Measurements from ENCODE around the gene PLXNA4.

DNA sequence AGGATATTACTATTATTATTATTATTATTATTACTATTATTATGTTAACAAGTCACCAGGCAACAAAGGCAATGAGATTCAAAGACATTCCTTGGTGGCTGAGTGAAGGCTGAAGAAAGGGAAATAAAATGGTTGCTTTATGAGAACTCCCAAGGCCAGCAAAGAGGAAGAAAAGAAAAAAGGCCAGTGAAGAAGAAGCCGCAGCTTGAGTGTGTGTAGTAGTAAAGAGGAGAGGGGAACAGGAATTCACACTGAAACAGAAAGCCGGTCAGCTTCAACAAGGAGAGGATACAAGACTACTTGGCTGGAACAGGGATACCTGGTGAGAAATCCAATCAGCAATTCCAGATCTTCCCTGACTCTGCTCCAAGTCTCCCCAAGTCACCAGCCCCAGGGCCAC lies 42.4 kb downstream of the PLXNA4 start:
- TF ChIP-seq, protein P1, sequence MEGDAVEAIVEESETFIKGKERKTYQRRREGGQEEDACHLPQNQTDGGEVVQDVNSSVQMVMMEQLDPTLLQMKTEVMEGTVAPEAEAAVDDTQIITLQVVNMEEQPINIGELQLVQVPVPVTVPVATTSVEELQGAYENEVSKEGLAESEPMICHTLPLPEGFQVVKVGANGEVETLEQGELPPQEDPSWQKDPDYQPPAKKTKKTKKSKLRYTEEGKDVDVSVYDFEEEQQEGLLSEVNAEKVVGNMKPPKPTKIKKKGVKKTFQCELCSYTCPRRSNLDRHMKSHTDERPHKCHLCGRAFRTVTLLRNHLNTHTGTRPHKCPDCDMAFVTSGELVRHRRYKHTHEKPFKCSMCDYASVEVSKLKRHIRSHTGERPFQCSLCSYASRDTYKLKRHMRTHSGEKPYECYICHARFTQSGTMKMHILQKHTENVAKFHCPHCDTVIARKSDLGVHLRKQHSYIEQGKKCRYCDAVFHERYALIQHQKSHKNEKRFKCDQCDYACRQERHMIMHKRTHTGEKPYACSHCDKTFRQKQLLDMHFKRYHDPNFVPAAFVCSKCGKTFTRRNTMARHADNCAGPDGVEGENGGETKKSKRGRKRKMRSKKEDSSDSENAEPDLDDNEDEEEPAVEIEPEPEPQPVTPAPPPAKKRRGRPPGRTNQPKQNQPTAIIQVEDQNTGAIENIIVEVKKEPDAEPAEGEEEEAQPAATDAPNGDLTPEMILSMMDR (IDR thresholded peaks at IDR 0.05) = no peak
- TF ChIP-seq POLR2AphosphoS5 (IDR thresholded peaks at IDR 0.05; ENCODE audit: insufficient read depth in 1 of 2, low read depth in 1 of 2) (no peak), POLR2A (IDR thresholded peaks at IDR 0.05) (no peak)

Measured in vagina (tissue), 2 donors.